K562 (cell line): ENCODE data around the gene ADAMTS7. TPM values are rescaled to one million over a fixed set of nuclear protein-coding genes. Genes with fewer than 3 reads are reported as not detected.

Experiments used
- ATAC-seq: fragments of 200-7000 bp; cut with Tn5 transposase; 3 replicates; pipeline ENCODE4 v1.9.1; 2020; ENCODE audit warnings: moderate library complexity
- BruUV-seq: library from RNA; stranded (reverse); fragments of 400-500 nt; replicated peaks from 2 replicates; lab custom pipeline; 2021; lab: Mats Ljungman, UMichigan
- CTCF ChIA-PET: fragments of 300-600 bp; formaldehyde crosslinking; extraction: SDS; loops from one replicate; lab custom pipeline; 2021; ENCODE audit warnings: low intra/inter-chr PET ratio; lab: Yijun Ruan, JAX
- POLR2A ChIA-PET: fragments of 300-600, 350-650 bp; sonication (Branson Sonifier 250); formaldehyde crosslinking; extraction: SDS; loops from one replicate; lab custom pipeline; 2021; ENCODE audit warnings: antibody characterized with exemption, inconsistent platforms; lab: Yijun Ruan, JAX
- DNase-seq, 4 experiments: peaks; one replicate each; pipeline versions ENCODE4 v3.0.0 to v3.0.0-alpha.2; 2011 to 2018; ENCODE audit warnings: low spot score in 3 of 4, mixed read lengths in 3 of 4; ENCODE audit errors: extremely low read depth in 1 of 4
- FAIRE-seq: peaks from 2 replicates; lab custom pipeline; 2011; peaks lifted over from hg19 to GRCh38; lab: Jason Lieb, UNC
- H2AFZ ChIP-seq: 2 replicates; pipeline ENCODE4 v1.6.0; 2011; ENCODE audit warnings: low read depth, low read length, control low read depth, inconsistent platforms
- H3K27ac ChIP-seq: fragments of 200-600 bp; 3 replicates; pipeline ENCODE4 v1.8.0; 2011; ENCODE audit warnings: low read depth, mild to moderate bottlenecking, control low read depth, inconsistent platforms, low read length, moderate library complexity, mixed read lengths; ENCODE audit errors: extremely low read depth
- H3K27me3 ChIP-seq, 2 experiments: fragments of 300-600 bp in 1 of 2; 2 replicates in 1 of 2; 3 replicates in 1 of 2; pipeline versions ENCODE4 v1.6.0 to v1.8.0; 2011; ENCODE audit warnings: inconsistent platforms in 2 of 2, low read length in 2 of 2, mild to moderate bottlenecking in 1 of 2, mixed read lengths in 1 of 2, moderate library complexity in 1 of 2; ENCODE audit not compliant: control insufficient read depth in 2 of 2, insufficient read depth in 2 of 2
- H3K36me3 ChIP-seq: fragments of 300-600 bp; 3 replicates; pipeline ENCODE4 v1.8.0; 2011; ENCODE audit warnings: mild to moderate bottlenecking, low read length, inconsistent platforms; ENCODE audit not compliant: control insufficient read depth, insufficient read depth
- H3K4me1 ChIP-seq, 2 experiments: fragments of 200-600 bp in 1 of 2; replicated peaks in 1 of 2; 2 replicates in 1 of 2; 3 replicates in 1 of 2; pipeline versions ENCODE4 v1.5.1 to v1.8.0; 2011; ENCODE audit warnings: inconsistent platforms in 2 of 2, low read length in 2 of 2, mild to moderate bottlenecking in 1 of 2, mixed read lengths in 1 of 2, moderate library complexity in 1 of 2; ENCODE audit not compliant: control insufficient read depth in 2 of 2, insufficient read depth in 2 of 2
- H3K4me2 ChIP-seq: 2 replicates; pipeline ENCODE4 v1.6.1; 2011; ENCODE audit warnings: low read length, control low read depth, inconsistent platforms, mixed read lengths; ENCODE audit not compliant: insufficient read depth
- H3K4me3 ChIP-seq: fragments of 200-600 bp; sonication (generic), shearing (Covaris generic); 2 replicates; pipeline ENCODE4 v1.5.1; 2016; ENCODE audit warnings: control low read depth, inconsistent platforms
- H3K79me2 ChIP-seq: fragments of 200-600 bp; 3 replicates; pipeline ENCODE4 v1.8.0; 2011; ENCODE audit warnings: low read length, inconsistent platforms; ENCODE audit not compliant: control insufficient read depth, insufficient read depth
- H3K9ac ChIP-seq, 2 experiments: 2 replicates each; pipeline versions ENCODE4 v1.6.0 to v1.6.1; 2011; ENCODE audit warnings: low read depth in 2 of 2, low read length in 2 of 2, control low read depth in 1 of 2, inconsistent platforms in 1 of 2, mild to moderate bottlenecking in 1 of 2, mixed read lengths in 1 of 2; ENCODE audit not compliant: insufficient read depth in 1 of 2
- H3K9me1 ChIP-seq: one replicate; pipeline ENCODE4 v1.6.0; 2011; ENCODE audit warnings: inconsistent platforms, mild to moderate bottlenecking, low read length, moderate library complexity; ENCODE audit not compliant: control insufficient read depth, insufficient read depth
- H3K9me3 ChIP-seq: replicated peaks from 2 replicates; pipeline ENCODE4 v1.5.1; 2011; ENCODE audit warnings: low read depth, low read length, inconsistent platforms; ENCODE audit not compliant: control insufficient read depth, insufficient read depth
- H4K20me1 ChIP-seq: replicated peaks from 2 replicates; pipeline ENCODE4 v1.6.1; 2011; ENCODE audit warnings: low read length, inconsistent platforms, mixed read lengths; ENCODE audit not compliant: control insufficient read depth, insufficient read depth
- BRF1 ChIP-seq: IDR thresholded peaks from 3 replicates; pipeline ENCODE4 v1.6.1; 2011; ENCODE audit warnings: borderline replicate concordance, mild to moderate bottlenecking; ENCODE audit not compliant: insufficient read length; ENCODE audit errors: extremely low read depth
- CBFA2T2 ChIP-seq: fragments of 450-650 bp; conservative IDR thresholded peaks from 2 replicates; pipeline ENCODE4 v1.6.1; 2017; ENCODE audit warnings: mild to moderate bottlenecking
- ID3 ChIP-seq, 2 experiments: fragments of 250-450 bp in 1 of 2; fragments of 450-650 bp in 1 of 2; sonication (Bioruptor Pico) in 1 of 2; IDR thresholded peaks; 2 replicates each; pipeline versions ENCODE4 v1.6.1 to v1.8.0; 2016 to 2021; ENCODE audit warnings: mild to moderate bottlenecking in 2 of 2, moderate library complexity in 2 of 2, missing compliant biosample characterization in 1 of 2, missing genetic modification characterization in 1 of 2
- TFAM ChIP-seq: fragments of 250-450 bp; sonication (Bioruptor Pico); conservative IDR thresholded peaks from 2 replicates; pipeline ENCODE4 v1.5.0; 2021; ENCODE audit warnings: mild to moderate bottlenecking, moderate library complexity
- VEZF1 ChIP-seq: fragments of 200-800 bp; sonication (Bioruptor generic); IDR thresholded peaks from 2 replicates; pipeline ENCODE4 v1.6.1; 2017; ENCODE audit warnings: missing genetic modification characterization, missing compliant biosample characterization
- ZNF699 ChIP-seq: fragments of 250-450 bp; sonication (Bioruptor Pico); IDR thresholded peaks from 2 replicates; pipeline ENCODE4 v1.8.0; 2021; ENCODE audit warnings: mild to moderate bottlenecking, moderate library complexity; ENCODE audit not compliant: insufficient replicate concordance
- WGBS: fragments of 100-300 bp; shearing (Covaris generic); methylation state at CpG from one replicate; pipeline ENCODE4 v1.1.6; 2016; ENCODE audit warnings: low coverage, mixed read lengths; ENCODE audit not compliant: insufficient coverage; ENCODE audit errors: missing lambda C conversion rate; 5-methylcytosine and 5-hydroxymethylcytosine counted together
- in situ Hi-C: fragments of 300-500 bp; cut with MboI; formaldehyde crosslinking; loops from 4 replicates; pipeline ENCODE4 v1.15.0; 2018; ENCODE audit warnings: inconsistent platforms, mixed read lengths
- intact Hi-C: fragments of 100-400 bp; cut with micrococcal nuclease; formaldehyde crosslinking; loops from 2 replicates; pipeline ENCODE4 v1.14.2; 2022
- polyA plus RNA-seq, 8 experiments: library from polyadenylated mRNA; depleted of rRNA in 4 of 8; stranded (reverse) in 5 of 8; unstranded in 3 of 8; fragments of >200 nt; fragmentation: Nextera tagmentation in 2 of 8; fragmentation: Illumina TruSeq in 1 of 8; extraction: Ambion mirVana in 2 of 8; extraction: Trizol in 1 of 8; gene quantifications; 2 replicates each; pipeline versions ENCODE4 v1.2.1 to v1.2.3, GENCODE V29; 2011 to 2014; ENCODE audit warnings: inconsistent platforms in 1 of 8, missing spikeins in 1 of 8
- total RNA-seq, 7 experiments: library from RNA; depleted of rRNA in 6 of 7; stranded (reverse); fragments of >200 nt in 6 of 7; fragmentation: Illumina TruSeq in 2 of 7; extraction: Trizol in 2 of 7; gene quantifications; 2 replicates each; pipeline versions ENCODE4 v1.2.1 to v1.2.3, GENCODE V29; 2011 to 2021; ENCODE audit warnings: low replicate concordance in 1 of 7
- TF ChIP-seq, protein P1 (sequence below): fragments of 450-650 bp; IDR thresholded peaks from 2 replicates; pipeline ENCODE4 v1.6.1; 2016; ENCODE audit warnings: mild to moderate bottlenecking, moderate library complexity

Gene ADAMTS7
- total and polyA plus RNA-seq, 9 of the 15 experiments (the other 6 are each of a cell fraction or from before 2014, with no cell fraction given), result 0.05 to 0.07 TPM; not detected in 7

DNA sequence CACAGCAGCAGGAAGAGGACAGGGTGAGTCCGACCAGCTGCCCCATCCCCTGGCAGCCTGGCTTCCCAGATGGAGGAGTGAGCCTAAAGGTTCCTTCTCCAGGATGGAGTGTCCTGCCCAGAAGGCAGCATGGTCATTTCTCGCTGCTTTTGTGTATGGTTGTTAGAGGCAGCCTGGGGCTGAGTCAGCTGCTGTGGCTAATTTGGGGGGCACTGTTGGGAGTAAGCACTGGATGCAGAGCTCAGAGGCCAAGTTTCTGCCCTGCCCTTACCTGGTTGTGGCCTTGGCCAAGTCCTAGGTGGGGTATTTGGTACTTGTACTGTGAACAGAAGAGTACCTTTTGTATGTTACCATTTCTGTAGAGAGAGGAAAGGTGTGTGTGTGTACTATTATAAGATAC lies 78.6 kb downstream of the ADAMTS7 start (continued):
- TF ChIP-seq BRF1, result no peak
- TF ChIP-seq VEZF1 (CRISPR knock-in tag), result no peak
- TF ChIP-seq ID3 (CRISPR knock-in tag; IDR thresholded peaks at IDR 0.05), result no peak
- TF ChIP-seq ID3 (tag; IDR thresholded peaks at IDR 0.05), result no peak
- TF ChIP-seq CBFA2T2, result no peak
- TF ChIP-seq ZNF699, result no peak
- TF ChIP-seq, all 486 proteins: peak for 0

DNA sequence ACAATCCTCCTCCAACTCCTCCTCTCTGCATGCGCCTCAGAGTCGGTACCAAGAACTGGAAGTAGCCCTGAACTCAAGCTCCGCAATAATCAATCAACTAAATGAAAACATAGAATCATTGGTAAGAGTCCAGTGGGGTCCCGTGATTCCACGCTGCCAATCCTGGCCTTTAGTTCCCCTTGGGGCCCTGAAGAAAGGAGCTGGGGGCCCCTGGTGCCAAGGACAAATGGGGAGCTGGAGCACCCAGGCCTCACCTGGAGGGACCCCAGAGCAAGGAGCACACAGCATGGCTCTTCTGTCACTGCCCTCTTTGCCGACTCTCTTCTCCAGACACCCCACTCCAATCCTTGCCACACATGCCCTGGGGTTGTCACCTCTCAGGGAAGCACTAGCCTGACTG lies 80.3 kb downstream of the ADAMTS7 start:
- no peak for ATAC-seq
- Histone ChIP-seq H3K36me3 (no peaks in the 10 kb centered on the region), H3K79me2 (no peaks in the 10 kb centered on the region), H3K9me1 (no peaks in the 10 kb centered on the region), H3K4me1 (peaks cover 0 to 5% of the 10 kb centered on the region in 2 experiments; a peak in 2 of 5 replicates), H3K4me3 (no peak overlapping the region), H2AFZ (no peak overlapping the region), H4K20me1 (no peaks in the 10 kb centered on the region), H3K9ac (no peak overlapping the region), H3K27ac (no peak overlapping the region), H3K27me3 (peaks cover 4 to 22% of the 10 kb centered on the region in 2 experiments; a peak in 4 of 5 replicates), H3K9me3 (no peaks in the 10 kb centered on the region), H3K4me2 (no peak overlapping the region)
- BruUV-seq, result no TSS peak
- DNase-seq, result no peak
- CTCF ChIA-PET, result no interaction called here
- 4% methylated on average over 5 of the region's 6 CpGs for WGBS
- POLR2A ChIA-PET, result no interaction called here
- intact Hi-C loops, result no loop called here
- in situ Hi-C loops, result no loop called here
- no peak for FAIRE-seq
- TF ChIP-seq, protein P1, sequence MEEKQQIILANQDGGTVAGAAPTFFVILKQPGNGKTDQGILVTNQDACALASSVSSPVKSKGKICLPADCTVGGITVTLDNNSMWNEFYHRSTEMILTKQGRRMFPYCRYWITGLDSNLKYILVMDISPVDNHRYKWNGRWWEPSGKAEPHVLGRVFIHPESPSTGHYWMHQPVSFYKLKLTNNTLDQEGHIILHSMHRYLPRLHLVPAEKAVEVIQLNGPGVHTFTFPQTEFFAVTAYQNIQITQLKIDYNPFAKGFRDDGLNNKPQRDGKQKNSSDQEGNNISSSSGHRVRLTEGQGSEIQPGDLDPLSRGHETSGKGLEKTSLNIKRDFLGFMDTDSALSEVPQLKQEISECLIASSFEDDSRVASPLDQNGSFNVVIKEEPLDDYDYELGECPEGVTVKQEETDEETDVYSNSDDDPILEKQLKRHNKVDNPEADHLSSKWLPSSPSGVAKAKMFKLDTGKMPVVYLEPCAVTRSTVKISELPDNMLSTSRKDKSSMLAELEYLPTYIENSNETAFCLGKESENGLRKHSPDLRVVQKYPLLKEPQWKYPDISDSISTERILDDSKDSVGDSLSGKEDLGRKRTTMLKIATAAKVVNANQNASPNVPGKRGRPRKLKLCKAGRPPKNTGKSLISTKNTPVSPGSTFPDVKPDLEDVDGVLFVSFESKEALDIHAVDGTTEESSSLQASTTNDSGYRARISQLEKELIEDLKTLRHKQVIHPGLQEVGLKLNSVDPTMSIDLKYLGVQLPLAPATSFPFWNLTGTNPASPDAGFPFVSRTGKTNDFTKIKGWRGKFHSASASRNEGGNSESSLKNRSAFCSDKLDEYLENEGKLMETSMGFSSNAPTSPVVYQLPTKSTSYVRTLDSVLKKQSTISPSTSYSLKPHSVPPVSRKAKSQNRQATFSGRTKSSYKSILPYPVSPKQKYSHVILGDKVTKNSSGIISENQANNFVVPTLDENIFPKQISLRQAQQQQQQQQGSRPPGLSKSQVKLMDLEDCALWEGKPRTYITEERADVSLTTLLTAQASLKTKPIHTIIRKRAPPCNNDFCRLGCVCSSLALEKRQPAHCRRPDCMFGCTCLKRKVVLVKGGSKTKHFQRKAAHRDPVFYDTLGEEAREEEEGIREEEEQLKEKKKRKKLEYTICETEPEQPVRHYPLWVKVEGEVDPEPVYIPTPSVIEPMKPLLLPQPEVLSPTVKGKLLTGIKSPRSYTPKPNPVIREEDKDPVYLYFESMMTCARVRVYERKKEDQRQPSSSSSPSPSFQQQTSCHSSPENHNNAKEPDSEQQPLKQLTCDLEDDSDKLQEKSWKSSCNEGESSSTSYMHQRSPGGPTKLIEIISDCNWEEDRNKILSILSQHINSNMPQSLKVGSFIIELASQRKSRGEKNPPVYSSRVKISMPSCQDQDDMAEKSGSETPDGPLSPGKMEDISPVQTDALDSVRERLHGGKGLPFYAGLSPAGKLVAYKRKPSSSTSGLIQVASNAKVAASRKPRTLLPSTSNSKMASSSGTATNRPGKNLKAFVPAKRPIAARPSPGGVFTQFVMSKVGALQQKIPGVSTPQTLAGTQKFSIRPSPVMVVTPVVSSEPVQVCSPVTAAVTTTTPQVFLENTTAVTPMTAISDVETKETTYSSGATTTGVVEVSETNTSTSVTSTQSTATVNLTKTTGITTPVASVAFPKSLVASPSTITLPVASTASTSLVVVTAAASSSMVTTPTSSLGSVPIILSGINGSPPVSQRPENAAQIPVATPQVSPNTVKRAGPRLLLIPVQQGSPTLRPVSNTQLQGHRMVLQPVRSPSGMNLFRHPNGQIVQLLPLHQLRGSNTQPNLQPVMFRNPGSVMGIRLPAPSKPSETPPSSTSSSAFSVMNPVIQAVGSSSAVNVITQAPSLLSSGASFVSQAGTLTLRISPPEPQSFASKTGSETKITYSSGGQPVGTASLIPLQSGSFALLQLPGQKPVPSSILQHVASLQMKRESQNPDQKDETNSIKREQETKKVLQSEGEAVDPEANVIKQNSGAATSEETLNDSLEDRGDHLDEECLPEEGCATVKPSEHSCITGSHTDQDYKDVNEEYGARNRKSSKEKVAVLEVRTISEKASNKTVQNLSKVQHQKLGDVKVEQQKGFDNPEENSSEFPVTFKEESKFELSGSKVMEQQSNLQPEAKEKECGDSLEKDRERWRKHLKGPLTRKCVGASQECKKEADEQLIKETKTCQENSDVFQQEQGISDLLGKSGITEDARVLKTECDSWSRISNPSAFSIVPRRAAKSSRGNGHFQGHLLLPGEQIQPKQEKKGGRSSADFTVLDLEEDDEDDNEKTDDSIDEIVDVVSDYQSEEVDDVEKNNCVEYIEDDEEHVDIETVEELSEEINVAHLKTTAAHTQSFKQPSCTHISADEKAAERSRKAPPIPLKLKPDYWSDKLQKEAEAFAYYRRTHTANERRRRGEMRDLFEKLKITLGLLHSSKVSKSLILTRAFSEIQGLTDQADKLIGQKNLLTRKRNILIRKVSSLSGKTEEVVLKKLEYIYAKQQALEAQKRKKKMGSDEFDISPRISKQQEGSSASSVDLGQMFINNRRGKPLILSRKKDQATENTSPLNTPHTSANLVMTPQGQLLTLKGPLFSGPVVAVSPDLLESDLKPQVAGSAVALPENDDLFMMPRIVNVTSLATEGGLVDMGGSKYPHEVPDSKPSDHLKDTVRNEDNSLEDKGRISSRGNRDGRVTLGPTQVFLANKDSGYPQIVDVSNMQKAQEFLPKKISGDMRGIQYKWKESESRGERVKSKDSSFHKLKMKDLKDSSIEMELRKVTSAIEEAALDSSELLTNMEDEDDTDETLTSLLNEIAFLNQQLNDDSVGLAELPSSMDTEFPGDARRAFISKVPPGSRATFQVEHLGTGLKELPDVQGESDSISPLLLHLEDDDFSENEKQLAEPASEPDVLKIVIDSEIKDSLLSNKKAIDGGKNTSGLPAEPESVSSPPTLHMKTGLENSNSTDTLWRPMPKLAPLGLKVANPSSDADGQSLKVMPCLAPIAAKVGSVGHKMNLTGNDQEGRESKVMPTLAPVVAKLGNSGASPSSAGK, result no peak
- no peak for TF ChIP-seq TFAM (CRISPR knock-in tag)
